ENCODE data around the gene PTPRN2. TPM values are rescaled to one million over a fixed set of nuclear protein-coding genes. Genes with fewer than 3 reads are reported as not detected.
"Not testable (repeated sequence)": the region's sequence is repeated elsewhere in the genome, so short reads cannot be mapped to it uniquely, and the experiment has no call there.

PTPRN2 gene
- polyA plus RNA-seq, 1 donor: 1.7 TPM

- DNase-seq (ENCODE audit: low read depth): no peak
Measured at GRCh38 chr7:158256091-158256816, 331.4 kb downstream of the PTPRN2 start.

- DNase-seq (ENCODE audit: low read depth): no peak
Measured at GRCh38 chr7:158255558-158255957, 332.1 kb downstream of the PTPRN2 start.

GRCh38 chr7:158255156-158255555 lies 332.5 kb downstream of the PTPRN2 start:
- no peak for DNase-seq (ENCODE audit: low read depth)

GRCh38 chr7:158253670-158254045 lies 334.0 kb downstream of the PTPRN2 start:
- not testable (repeated sequence) for DNase-seq (ENCODE audit: low read depth)

GRCh38 chr7:158252837-158253669 lies 334.6 kb downstream of the PTPRN2 start:
- no peak for DNase-seq (ENCODE audit: low read depth)

- no peak for DNase-seq (ENCODE audit: low read depth)
Measured at GRCh38 chr7:158252081-158252836, 335.4 kb downstream of the PTPRN2 start.

- DNase-seq (ENCODE audit: low read depth): no peak
Measured at GRCh38 chr7:158251061-158251965, 336.3 kb downstream of the PTPRN2 start.

GRCh38 chr7:158249692-158250091 lies 337.9 kb downstream of the PTPRN2 start:
- no peak for DNase-seq (ENCODE audit: low read depth)

GRCh38 chr7:158248816-158249215 lies 338.8 kb downstream of the PTPRN2 start:
- no peak for DNase-seq (ENCODE audit: low read depth)

- DNase-seq (ENCODE audit: low read depth): no peak
Measured at GRCh38 chr7:158247758-158248487, 339.7 kb downstream of the PTPRN2 start.

GRCh38 chr7:158246960-158247673 lies 340.5 kb downstream of the PTPRN2 start:
- DNase-seq (ENCODE audit: low read depth): no peak

- DNase-seq (ENCODE audit: low read depth): no peak
Measured at GRCh38 chr7:158246272-158246959, 341.2 kb downstream of the PTPRN2 start.

- DNase-seq (ENCODE audit: low read depth): no peak
Measured at GRCh38 chr7:158245724-158246041, 341.9 kb downstream of the PTPRN2 start.

- DNase-seq (ENCODE audit: low read depth): no peak
Measured at GRCh38 chr7:158244873-158245723, 342.5 kb downstream of the PTPRN2 start.

GRCh38 chr7:158244430-158244829 lies 343.2 kb downstream of the PTPRN2 start:
- DNase-seq (ENCODE audit: low read depth): no peak

- no peak for DNase-seq (ENCODE audit: low read depth)
Measured at GRCh38 chr7:158241919-158242318, 345.7 kb downstream of the PTPRN2 start.

GRCh38 chr7:158240801-158241200 lies 346.8 kb downstream of the PTPRN2 start:
- no peak for DNase-seq (ENCODE audit: low read depth)

GRCh38 chr7:158239290-158239981 lies 348.2 kb downstream of the PTPRN2 start:
- no peak for DNase-seq (ENCODE audit: low read depth)
